IMR-90 (cell line): ENCODE results near the gene KCTD8. TPM values are rescaled to one million over a fixed set of nuclear protein-coding genes. Genes with fewer than 3 reads are reported as not detected.

Source experiments
- ATAC-seq: fragments of 200-7000 bp; cut with Tn5 transposase; 2 replicates; pipeline ENCODE4 v1.9.1; 2020; ENCODE audit warnings: low read depth, mild to moderate bottlenecking, moderate library complexity
- BruUV-seq: library from RNA; stranded (reverse); fragments of 400-500 nt; replicated peaks from 2 replicates; lab custom pipeline; 2021; lab: Mats Ljungman, UMichigan
- CTCF ChIA-PET: fragments of 300-600 bp; formaldehyde crosslinking; extraction: SDS; loops from one replicate; lab custom pipeline; 2021; ENCODE audit warnings: antibody characterized with exemption; lab: Yijun Ruan, JAX
- POLR2A ChIA-PET: fragments of 300-600 bp; sonication (Branson Sonifier 250); formaldehyde crosslinking; loops from one replicate; lab custom pipeline; 2022; ENCODE audit warnings: antibody characterized with exemption; ENCODE audit not compliant: unreplicated experiment; lab: Charles Lee
- DNase-seq: peaks from one replicate; pipeline ENCODE4 v3.0.0; 2013
- H2AFZ ChIP-seq: replicated peaks from 2 replicates; pipeline ENCODE3; 2013; ENCODE audit warnings: low read length, mild to moderate bottlenecking; ENCODE audit not compliant: poor library complexity
- H2AK5ac ChIP-seq: 2 replicates; pipeline ENCODE4 v1.6.1; 2013; ENCODE audit warnings: low read depth, low read length, inconsistent platforms
- H2AK9ac ChIP-seq: replicated peaks from 2 replicates; pipeline ENCODE3; 2013; ENCODE audit warnings: mild to moderate bottlenecking, low read depth, low read length, moderate library complexity; ENCODE audit not compliant: poor library complexity
- H2BK120ac ChIP-seq: 2 replicates; pipeline ENCODE4 v1.6.1; 2013; ENCODE audit warnings: low read depth, low read length, inconsistent platforms
- H2BK15ac ChIP-seq: 3 replicates; pipeline ENCODE4 v1.6.1; 2013; ENCODE audit warnings: low read depth, low read length, inconsistent platforms
- H2BK20ac ChIP-seq: 2 replicates; pipeline ENCODE4 v1.6.1; 2013; ENCODE audit warnings: low read depth, mild to moderate bottlenecking, inconsistent platforms, low read length, moderate library complexity
- H2BK5ac ChIP-seq: 2 replicates; pipeline ENCODE4 v1.6.1; 2013; ENCODE audit warnings: mild to moderate bottlenecking, low read depth, low read length, inconsistent platforms; ENCODE audit not compliant: poor library complexity, severe bottlenecking
- H3K14ac ChIP-seq: replicated peaks from 2 replicates; pipeline ENCODE4 v1.6.1; 2013; ENCODE audit warnings: low read depth, low read length, inconsistent platforms
- H3K18ac ChIP-seq: 2 replicates; pipeline ENCODE4 v1.6.1; 2013; ENCODE audit warnings: low read depth, low read length, control low read depth
- H3K23ac ChIP-seq: 2 replicates; pipeline ENCODE4 v1.6.1; 2013; ENCODE audit warnings: low read depth, low read length, inconsistent platforms
- H3K27ac ChIP-seq: 2 replicates; pipeline ENCODE4 v1.5.1; 2013; ENCODE audit warnings: mild to moderate bottlenecking, control low read depth, low read length; ENCODE audit not compliant: insufficient read depth
- H3K27me3 ChIP-seq: 2 replicates; pipeline ENCODE4 v1.6.1; 2013; ENCODE audit warnings: low read length; ENCODE audit not compliant: control insufficient read depth, insufficient read depth
- H3K36me3 ChIP-seq: 2 replicates; pipeline ENCODE4 v1.6.1; 2013; ENCODE audit warnings: low read length, mixed read lengths; ENCODE audit not compliant: control insufficient read depth, insufficient read depth
- H3K4ac ChIP-seq: 2 replicates; pipeline ENCODE4 v1.6.1; 2013; ENCODE audit warnings: low read depth, low read length, inconsistent platforms
- H3K4me1 ChIP-seq: 2 replicates; pipeline ENCODE4 v1.6.1; 2013; ENCODE audit warnings: low read length, mixed read lengths; ENCODE audit not compliant: control insufficient read depth, insufficient read depth
- H3K4me2 ChIP-seq: 2 replicates; pipeline ENCODE4 v1.6.1; 2013; ENCODE audit warnings: low read depth, mild to moderate bottlenecking, control low read depth, low read length, moderate library complexity
- H3K4me3 ChIP-seq: 2 replicates; pipeline ENCODE4 v1.5.1; 2013; ENCODE audit warnings: low read depth, mild to moderate bottlenecking, control low read depth, low read length, moderate library complexity; ENCODE audit not compliant: insufficient read depth
- H3K56ac ChIP-seq: 2 replicates; pipeline ENCODE4 v1.6.1; 2013; ENCODE audit warnings: low read length, inconsistent platforms; ENCODE audit not compliant: insufficient read depth; ENCODE audit errors: extremely low read depth
- H3K79me1 ChIP-seq, 2 experiments: 2 replicates each; pipeline ENCODE4 v1.6.1; 2013; ENCODE audit warnings: low read length in 2 of 2, inconsistent platforms in 1 of 2, low read depth in 1 of 2
- H3K9ac ChIP-seq: 2 replicates; pipeline ENCODE4 v1.6.1; 2013; ENCODE audit warnings: low read depth, low read length, control low read depth
- H3K9me1 ChIP-seq: 2 replicates; pipeline ENCODE4 v1.6.1; 2013; ENCODE audit warnings: low read length, inconsistent platforms; ENCODE audit not compliant: insufficient read depth
- H3K9me3 ChIP-seq: 2 replicates; pipeline ENCODE4 v1.6.1; 2013; ENCODE audit warnings: low read length; ENCODE audit not compliant: control insufficient read depth, insufficient read depth
- H4K20me1 ChIP-seq: 2 replicates; pipeline ENCODE4 v1.6.1; 2013; ENCODE audit warnings: low read length, inconsistent platforms; ENCODE audit not compliant: insufficient read depth
- H4K5ac ChIP-seq: 2 replicates; pipeline ENCODE4 v1.6.1; 2013; ENCODE audit warnings: mild to moderate bottlenecking, low read depth, low read length, control low read depth
- H4K8ac ChIP-seq, 2 experiments: 2 replicates each; pipeline ENCODE4 v1.6.1; 2013; ENCODE audit warnings: low read depth in 2 of 2, low read length in 2 of 2, control low read depth in 1 of 2, inconsistent platforms in 1 of 2
- H4K91ac ChIP-seq: 2 replicates; pipeline ENCODE4 v1.6.1; 2013; ENCODE audit warnings: low read depth, low read length, inconsistent platforms; ENCODE audit not compliant: insufficient read depth
- MAZ ChIP-seq: IDR thresholded peaks from 2 replicates; pipeline ENCODE4 v1.6.1; 2012; ENCODE audit warnings: low read depth, mild to moderate bottlenecking, low read length, improper control_type of control experiment, moderate library complexity, borderline replicate concordance
- NFE2L2 ChIP-seq: fragments of 150-350 bp; IDR thresholded peaks from 2 replicates; pipeline ENCODE4 v1.6.1; 2016; ENCODE audit warnings: low read depth, mild to moderate bottlenecking, low read length
- WGBS, 2 experiments: methylation state at CpG; one replicate each; pipeline versions ENCODE4 v1.1.5 to v1.1.7; 2013; ENCODE audit warnings: missing lambda C conversion rate in 2 of 2; ENCODE audit not compliant: insufficient read length in 1 of 2; ENCODE audit errors: extremely low coverage in 2 of 2; 5-methylcytosine and 5-hydroxymethylcytosine counted together
- dilution Hi-C: fragments of 300-500 bp; cut with HindIII; formaldehyde crosslinking; loops from one replicate; pipeline ENCODE4 v1.14.3; 2018; ENCODE audit warnings: low sequenced_read_pairs; ENCODE audit not compliant: unreplicated experiment
- in situ Hi-C: fragments of 300-500 bp; cut with MboI; formaldehyde crosslinking; loops from 3 replicates; pipeline ENCODE4 v1.14.3; 2019; ENCODE audit warnings: low sequenced_read_pairs, inconsistent platforms, mixed read lengths
- intact Hi-C: fragments of 100-400 bp; cut with micrococcal nuclease; formaldehyde crosslinking; loops from 2 replicates; pipeline ENCODE4 v1.10.0; 2022
- polyA plus RNA-seq, 3 experiments: library from polyadenylated mRNA; depleted of rRNA; stranded (reverse); fragments of >200 nt; gene quantifications; 2 replicates each; pipeline ENCODE4 v1.2.3, GENCODE V29; 2012; ENCODE audit warnings: low replicate concordance in 1 of 3
- total RNA-seq: library from RNA; depleted of rRNA; stranded (reverse); fragments of >200 nt; gene quantifications from 2 replicates; pipeline ENCODE4 v1.2.3, GENCODE V29; 2012
- TF ChIP-seq, protein P1 (sequence below): conservative IDR thresholded peaks from 2 replicates; pipeline ENCODE4 v1.5.1; 2012; ENCODE audit warnings: mild to moderate bottlenecking, low read depth, low read length, improper control_type of control experiment

The KCTD8 gene
- total and polyA plus RNA-seq, 2 of the 4 experiments (the other 2 are of a cell fraction) = 0.03 TPM; not detected in 1

- no peak overlapping the region for H2BK5ac ChIP-seq
- no CpG with 5 or more reads among the region's 1 CpG for whole genome bisulfite sequencing, 2 experiments
- H4K20me1 ChIP-seq = no peaks in the 10 kb centered on the region
- H3K36me3 ChIP-seq = no peaks in the 10 kb centered on the region
- H2BK15ac ChIP-seq = no peak overlapping the region
- DNase-seq (no peak), ATAC-seq (no peak)
- CTCF ChIA-PET = no interaction called here
- H2AK9ac ChIP-seq = no peak overlapping the region
- TF ChIP-seq, protein P1, sequence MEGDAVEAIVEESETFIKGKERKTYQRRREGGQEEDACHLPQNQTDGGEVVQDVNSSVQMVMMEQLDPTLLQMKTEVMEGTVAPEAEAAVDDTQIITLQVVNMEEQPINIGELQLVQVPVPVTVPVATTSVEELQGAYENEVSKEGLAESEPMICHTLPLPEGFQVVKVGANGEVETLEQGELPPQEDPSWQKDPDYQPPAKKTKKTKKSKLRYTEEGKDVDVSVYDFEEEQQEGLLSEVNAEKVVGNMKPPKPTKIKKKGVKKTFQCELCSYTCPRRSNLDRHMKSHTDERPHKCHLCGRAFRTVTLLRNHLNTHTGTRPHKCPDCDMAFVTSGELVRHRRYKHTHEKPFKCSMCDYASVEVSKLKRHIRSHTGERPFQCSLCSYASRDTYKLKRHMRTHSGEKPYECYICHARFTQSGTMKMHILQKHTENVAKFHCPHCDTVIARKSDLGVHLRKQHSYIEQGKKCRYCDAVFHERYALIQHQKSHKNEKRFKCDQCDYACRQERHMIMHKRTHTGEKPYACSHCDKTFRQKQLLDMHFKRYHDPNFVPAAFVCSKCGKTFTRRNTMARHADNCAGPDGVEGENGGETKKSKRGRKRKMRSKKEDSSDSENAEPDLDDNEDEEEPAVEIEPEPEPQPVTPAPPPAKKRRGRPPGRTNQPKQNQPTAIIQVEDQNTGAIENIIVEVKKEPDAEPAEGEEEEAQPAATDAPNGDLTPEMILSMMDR = no peak
- TF ChIP-seq NFE2L2 (no peak), MAZ (no peak)
- H3K4me3 ChIP-seq = no peak overlapping the region
- dilution Hi-C loops (no loop called here), in situ Hi-C loops (no loop called here), intact Hi-C loops (no loop called here)
- H3K9me3 ChIP-seq = peaks cover 2% of the 10 kb centered on the region; the same call in 1 of the 2 replicates
- H3K4ac ChIP-seq = no peak overlapping the region
- H3K4me2 ChIP-seq = no peak overlapping the region
- H4K91ac ChIP-seq = no peak overlapping the region
- no peak overlapping the region for H2AFZ ChIP-seq
- no peak overlapping the region for H3K56ac ChIP-seq
- no peak overlapping the region for H2AK5ac ChIP-seq
- H4K8ac ChIP-seq = no peak overlapping the region
- H3K27ac ChIP-seq = no peak overlapping the region
- H2BK120ac ChIP-seq = no peak overlapping the region
- H3K79me1 ChIP-seq = no peaks in the 10 kb centered on the region
- BruUV-seq = no TSS peak
- H3K23ac ChIP-seq = no peak overlapping the region
- H3K4me1 ChIP-seq = no peaks in the 10 kb centered on the region
- POLR2A ChIA-PET = no interaction called here
- H3K9me1 ChIP-seq = no peaks in the 10 kb centered on the region
- H3K14ac ChIP-seq = no peak overlapping the region
- no peak overlapping the region for H4K5ac ChIP-seq
- no peaks in the 10 kb centered on the region for H3K27me3 ChIP-seq
- no peak overlapping the region for H2BK20ac ChIP-seq
- no peak overlapping the region for H3K9ac ChIP-seq
- H3K18ac ChIP-seq = no peak overlapping the region
Measured at GRCh38 chr4:44159991-44160390, 288.6 kb downstream of the KCTD8 start.
